Muscle of leg (tissue), 11 donors: ENCODE results near the gene DCAF11. TPM values are rescaled to one million over a fixed set of nuclear protein-coding genes. Genes with fewer than 3 reads are reported as not detected.

Experiments
- DNase-seq: peaks from one replicate; pipeline ENCODE4 v3.0.0; 2013
- H3K27ac ChIP-seq: one replicate; pipeline ENCODE4 v1.5.1; 2013; ENCODE audit warnings: mild to moderate bottlenecking, low read length, control low read depth
- H3K27me3 ChIP-seq: one replicate; pipeline ENCODE4 v1.6.1; 2013; ENCODE audit warnings: low read length; ENCODE audit not compliant: control insufficient read depth, insufficient read depth
- H3K36me3 ChIP-seq: one replicate; pipeline ENCODE4 v1.6.1; 2013; ENCODE audit warnings: low read length; ENCODE audit not compliant: control insufficient read depth, insufficient read depth
- H3K4me1 ChIP-seq: one replicate; pipeline ENCODE4 v1.6.1; 2013; ENCODE audit warnings: low read length; ENCODE audit not compliant: control insufficient read depth, insufficient read depth
- H3K4me3 ChIP-seq: one replicate; pipeline ENCODE4 v1.5.1; 2013; ENCODE audit warnings: low read length, control low read depth
- H3K9me3 ChIP-seq: replicated peaks from 2 replicates; pipeline ENCODE4 v1.6.1; 2013; ENCODE audit warnings: low read depth, low read length; ENCODE audit not compliant: control insufficient read depth
- WGBS: methylation state at CpG from one replicate; pipeline ENCODE4 v1.1.5; 2013; ENCODE audit warnings: missing lambda C conversion rate; ENCODE audit not compliant: insufficient coverage; 5-methylcytosine and 5-hydroxymethylcytosine counted together
- polyA plus RNA-seq, 8 donors: library from polyadenylated mRNA; unstranded; fragments of 120-200 nt; gene quantifications; one replicate each; pipeline versions ENCODE4 v1.2.1 to v1.2.3, GENCODE V29; 2013; ENCODE audit warnings: inconsistent platforms in 1 of 8, low replicate concordance in 1 of 8; ENCODE audit not compliant: insufficient read length in 8 of 8, insufficient read depth in 1 of 8
- total RNA-seq: library from RNA; stranded (reverse); fragments of 120-200 nt; gene quantifications from one replicate; pipeline ENCODE4 v1.2.4, GENCODE V29; 2013

DCAF11 gene
- total and polyA plus RNA-seq, 9 donors = 40.2 to 47.8 (median 43.6) TPM

GRCh38 chr14:24157331-24157730, 42.8 kb downstream of the DCAF11 start:
- WGBS = 95% methylated on average over 11 of the region's 12 CpGs
- Histone ChIP-seq H3K27me3 (no peaks in the 10 kb centered on the region), H3K4me3 (no peak overlapping the region), H3K27ac (no peak overlapping the region), H3K9me3 (no peaks in the 10 kb centered on the region), H3K36me3 (peaks cover 65% of the 10 kb centered on the region), H3K4me1 (peaks cover 15% of the 10 kb centered on the region)
- no peak for DNase-seq

- Histone ChIP-seq H3K4me3 (no peak overlapping the region), H3K27me3 (no peaks in the 10 kb centered on the region), H3K4me1 (peaks cover 37% of the 10 kb centered on the region), H3K36me3 (peaks cover 78% of the 10 kb centered on the region), H3K9me3 (no peaks in the 10 kb centered on the region), H3K27ac (peak overlapping the region; percentile 88)
- 97% methylated on average over 6 of the region's 11 CpGs for WGBS
- DNase-seq = no peak
Observed at GRCh38 chr14:24159777-24160498, 45.4 kb downstream of the DCAF11 start.

GRCh38 chr14:24160499-24160849, 45.9 kb downstream of the DCAF11 start:
- Histone ChIP-seq H3K4me1 (peaks cover 37% of the 10 kb centered on the region), H3K9me3 (no peaks in the 10 kb centered on the region), H3K36me3 (peaks cover 78% of the 10 kb centered on the region), H3K27ac (peak overlapping the region; percentile 88), H3K27me3 (no peaks in the 10 kb centered on the region), H3K4me3 (no peak overlapping the region)
- 86% methylated on average over 4 of the region's 4 CpGs for WGBS
- DNase-seq = no peak

DNA sequence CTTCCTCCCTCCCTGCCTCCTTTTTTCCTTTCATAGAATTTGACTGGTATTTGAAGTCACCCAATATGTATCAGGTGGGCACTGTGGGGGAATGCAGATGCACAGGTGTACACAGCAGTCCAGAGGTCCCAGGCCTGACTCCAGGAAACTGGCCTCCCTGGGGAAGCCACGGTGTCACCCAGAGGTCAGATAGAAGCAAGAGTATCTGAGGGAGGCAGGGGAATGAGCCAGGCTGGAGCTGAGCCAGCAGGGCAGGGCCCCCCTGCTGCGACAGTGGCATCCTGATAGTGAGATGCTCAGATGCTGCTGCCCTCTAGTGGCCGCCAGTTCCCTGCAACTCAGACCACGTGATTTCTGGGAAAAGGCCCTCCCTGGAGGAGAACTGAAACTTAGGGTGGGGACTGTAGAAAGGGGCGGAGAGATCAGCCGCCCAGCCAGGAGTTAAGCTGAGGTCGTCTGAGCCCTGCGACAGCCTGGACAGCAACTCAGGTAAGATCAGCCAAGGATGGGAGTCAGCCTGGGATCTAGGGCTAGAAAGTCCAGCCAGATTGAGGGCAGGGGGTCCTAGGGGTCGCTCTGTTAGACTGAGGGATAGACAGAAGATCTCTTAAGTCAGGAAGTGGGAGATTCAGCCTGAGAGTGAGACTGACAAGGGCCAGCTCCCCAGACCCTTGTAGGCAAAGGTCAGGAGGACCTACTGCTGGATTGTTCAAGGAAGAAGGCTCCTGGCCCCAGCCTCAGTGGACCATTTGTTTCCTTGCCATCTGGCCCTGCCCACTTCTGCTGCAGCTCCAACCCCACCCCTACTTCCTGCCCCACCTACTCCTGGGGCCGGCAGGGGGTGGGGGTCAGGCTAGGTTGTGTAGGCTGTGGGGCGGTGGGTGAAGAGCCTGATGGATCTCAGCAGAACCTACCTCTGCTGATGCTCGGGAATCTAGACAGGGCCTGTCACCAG, 46.5 kb downstream of the DCAF11 start, which contains the start of gene IRF9:
TSS of gene IRF9 (plus strand) at position 416 of the 955 bp plus-strand sequence. CDS start 880 bp downstream, outside the sequence.
- Histone ChIP-seq H3K4me3 (peak within 1 kb of the TSS; percentile 91), H3K4me1 (peaks cover 37% of the 10 kb centered on the region), H3K9me3 (no peaks in the 10 kb centered on the region), H3K36me3 (peaks cover 78% of the 10 kb centered on the region), H3K27me3 (no peaks in the 10 kb centered on the region), H3K27ac (peak within 1 kb of the TSS; percentile 98)
- peak; percentile 97 for DNase-seq
- WGBS = 0% methylated on average over 10 of the region's 12 CpGs

- WGBS = 77% methylated on average over 5 of the region's 8 CpGs
Observed at GRCh38 chr14:24162093-24162492, 47.5 kb downstream of the DCAF11 start.

DNA sequence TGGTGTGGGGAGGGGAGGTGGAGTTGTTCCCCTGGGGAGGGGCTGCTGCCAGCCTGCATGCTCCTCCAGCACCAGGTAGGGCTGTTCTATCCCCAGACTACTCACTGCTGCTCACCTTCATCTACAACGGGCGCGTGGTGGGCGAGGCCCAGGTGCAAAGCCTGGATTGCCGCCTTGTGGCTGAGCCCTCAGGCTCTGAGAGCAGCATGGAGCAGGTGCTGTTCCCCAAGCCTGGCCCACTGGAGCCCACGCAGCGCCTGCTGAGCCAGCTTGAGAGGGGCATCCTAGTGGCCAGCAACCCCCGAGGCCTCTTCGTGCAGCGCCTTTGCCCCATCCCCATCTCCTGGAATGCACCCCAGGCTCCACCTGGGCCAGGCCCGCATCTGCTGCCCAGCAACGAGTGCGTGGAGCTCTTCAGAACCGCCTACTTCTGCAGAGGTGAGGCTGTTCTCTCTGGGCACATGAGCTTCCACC, 50.0 kb downstream of the DCAF11 start:
- 93% methylated on average over 14 of the region's 14 CpGs for WGBS
- no peak overlapping the region for H3K27ac ChIP-seq
- no peaks in the 10 kb centered on the region for H3K9me3 ChIP-seq
- H3K4me3 ChIP-seq = no peak overlapping the region
- DNase-seq = no peak
- peaks cover 37% of the 10 kb centered on the region for H3K4me1 ChIP-seq
- H3K36me3 ChIP-seq = peaks cover 80% of the 10 kb centered on the region
- no peaks in the 10 kb centered on the region for H3K27me3 ChIP-seq

More at GRCh38 chr14:24162093-24162492, 47.5 kb downstream of the DCAF11 start:
- H3K27ac ChIP-seq = peak overlapping the region; percentile 98
- H3K4me3 ChIP-seq = peak overlapping the region; percentile 91
- H3K27me3 ChIP-seq = no peaks in the 10 kb centered on the region
- peaks cover 37% of the 10 kb centered on the region for H3K4me1 ChIP-seq
- H3K36me3 ChIP-seq = peaks cover 79% of the 10 kb centered on the region
- DNase-seq = no peak
- no peaks in the 10 kb centered on the region for H3K9me3 ChIP-seq

- Histone ChIP-seq H3K9me3 (no peaks in the 10 kb centered on the region), H3K27ac (no peak overlapping the region), H3K4me3 (no peak overlapping the region), H3K27me3 (no peaks in the 10 kb centered on the region), H3K4me1 (peaks cover 29% of the 10 kb centered on the region), H3K36me3 (peaks cover 75% of the 10 kb centered on the region)
- DNase-seq = no peak
- WGBS = 93% methylated on average over 2 of the region's 5 CpGs
Observed at GRCh38 chr14:24165785-24166184, 51.2 kb downstream of the DCAF11 start.

GRCh38 chr14:24167469-24168114, 53.0 kb downstream of the DCAF11 start:
- DNase-seq = peak; percentile 43
- Histone ChIP-seq H3K4me1 (peaks cover 33% of the 10 kb centered on the region), H3K27ac (no peak overlapping the region), H3K27me3 (no peaks in the 10 kb centered on the region), H3K9me3 (no peaks in the 10 kb centered on the region), H3K4me3 (no peak overlapping the region), H3K36me3 (peaks cover 67% of the 10 kb centered on the region)
- 87% methylated on average over 3 of the region's 3 CpGs for WGBS

DNA sequence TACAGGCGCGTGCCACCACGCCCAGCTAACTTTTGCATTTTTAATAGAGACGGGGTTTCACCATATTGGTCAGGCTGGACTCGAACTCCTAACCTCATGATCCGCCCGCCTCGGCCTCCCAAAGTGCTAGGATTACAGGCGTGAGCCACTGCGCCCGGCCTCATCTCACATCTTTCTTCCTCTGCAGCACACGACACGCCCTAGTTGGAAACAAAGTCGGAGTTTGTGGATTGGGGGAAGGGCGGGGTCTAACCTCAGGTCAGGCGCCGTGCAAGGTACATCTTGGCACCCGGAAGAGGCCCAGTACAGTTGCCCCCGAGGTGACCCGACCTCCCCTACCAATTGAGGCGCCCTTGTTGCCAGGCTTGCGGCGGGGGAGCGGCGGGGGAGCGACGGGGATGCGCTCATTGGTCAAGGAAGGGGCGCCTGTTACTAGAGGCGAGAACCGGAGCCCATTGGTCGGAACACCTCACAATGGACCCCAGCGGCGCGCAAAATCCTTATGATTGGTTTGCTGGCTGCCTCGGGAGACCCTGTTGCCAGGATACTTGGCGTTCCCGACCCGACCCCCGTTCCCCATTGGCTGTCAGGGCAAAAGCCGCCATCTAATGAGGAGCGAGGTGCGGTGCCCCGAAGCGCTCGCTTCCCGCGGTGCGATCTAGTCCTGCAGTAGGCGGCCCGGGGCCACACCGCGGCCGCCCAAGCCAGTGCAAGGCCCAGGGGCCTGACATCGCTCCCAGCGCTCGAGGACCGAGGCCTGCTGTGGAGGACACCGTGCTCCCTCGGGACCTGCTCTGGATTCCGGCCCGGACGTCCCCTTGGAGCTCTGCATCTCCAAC, 57.1 kb downstream of the DCAF11 start, which contains the start of gene REC8:
TSS of gene REC8 (plus strand) at position 659 of the 839 bp plus-strand sequence. CDS start 473 bp downstream, outside the sequence.
- Histone ChIP-seq H3K9me3 (no peaks in the 10 kb centered on the region), H3K36me3 (peaks cover 43% of the 10 kb centered on the region), H3K4me1 (peaks cover 16% of the 10 kb centered on the region), H3K27me3 (no peaks in the 10 kb centered on the region), H3K4me3 (peak within 1 kb of the TSS; percentile 37), H3K27ac (no peak within 1 kb of the TSS)
- WGBS = 6% methylated on average over 53 of the region's 63 CpGs
- DNase-seq = peak; percentile 93
